GM21529 (cell line): Measurements from ENCODE around the gene FTO.
A peak's percentile ranks its signal among the peaks of the same experiment; 100 is the strongest.
"Not testable (repeated sequence)": the region's sequence is repeated elsewhere in the genome, so short reads cannot be mapped to it uniquely, and the experiment has no call there.

Source experiments
- ATAC-seq: cut with Tn5 transposase; IDR thresholded peaks from one replicate; pipeline ENCODE4 v1.9.1; 2021; ENCODE audit not compliant: unreplicated experiment

Gene FTO

GRCh38 chr16:53855511-53855910 is 151.6 kb downstream of the FTO start:
- ATAC-seq = no peak

DNA sequence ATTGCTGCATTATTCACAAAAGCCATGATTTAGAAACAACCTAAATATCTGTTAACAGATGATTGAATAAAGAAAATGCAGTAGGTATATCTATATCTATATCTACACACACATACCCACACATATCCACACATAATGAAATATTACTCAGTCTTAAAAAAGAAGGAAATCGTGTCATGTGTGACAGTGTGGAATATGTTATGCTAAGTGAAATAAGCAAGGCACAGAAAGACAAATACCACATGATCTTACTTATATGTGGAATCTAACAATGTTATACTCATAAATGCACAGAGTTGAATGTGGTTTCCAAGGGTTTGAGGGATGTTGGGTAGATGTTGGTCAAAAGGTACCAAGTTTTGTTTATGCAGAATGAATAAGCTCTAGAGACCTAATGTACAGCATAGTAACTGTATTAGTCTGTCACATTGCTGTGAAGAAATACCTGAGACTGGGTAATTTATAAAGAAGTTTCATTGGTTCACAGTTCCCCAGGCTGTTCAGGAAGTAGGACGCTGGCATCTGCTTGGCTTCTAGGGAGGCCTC is 156.1 kb downstream of the FTO start:
- no peak for ATAC-seq

- no peak for ATAC-seq
Measured at GRCh38 chr16:53863861-53864260, 159.9 kb downstream of the FTO start.

DNA sequence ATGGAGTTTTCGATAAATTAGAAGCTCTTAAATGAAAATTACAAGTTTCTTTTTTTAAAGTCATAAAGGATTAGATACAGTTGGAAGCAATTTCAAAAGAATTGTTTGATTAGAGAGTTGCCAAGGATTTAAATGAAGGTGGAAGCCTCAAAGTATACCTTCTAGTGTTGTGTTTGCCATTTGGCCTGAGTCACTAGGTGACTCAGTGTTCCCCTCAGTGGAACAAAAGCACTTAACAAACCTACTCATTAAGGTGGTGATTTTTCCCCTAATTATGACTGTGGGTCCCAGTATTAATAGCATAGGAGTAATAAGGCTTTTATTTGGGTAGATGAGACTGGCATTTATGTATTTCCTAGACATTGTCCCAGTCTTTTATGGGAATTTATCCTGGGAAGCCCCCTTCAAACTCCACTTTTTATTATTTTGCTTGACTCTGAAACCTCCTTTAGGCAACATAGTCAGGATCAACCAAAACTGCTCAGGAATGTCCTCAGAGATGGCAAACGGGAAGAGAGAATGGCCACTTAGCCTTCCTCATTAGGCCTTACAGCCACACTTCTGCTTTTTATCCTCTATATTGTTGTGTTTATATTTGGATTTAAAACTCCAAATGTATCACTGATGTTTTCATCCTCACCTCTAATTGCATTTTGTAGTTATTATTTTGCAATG is 161.0 kb downstream of the FTO start:
- ATAC-seq = peak; percentile 31

- peak; percentile 72 for ATAC-seq
Measured at GRCh38 chr16:53865494-53865863, 161.5 kb downstream of the FTO start.

- no peak for ATAC-seq
Measured at GRCh38 chr16:53866520-53866919, 162.6 kb downstream of the FTO start.

GRCh38 chr16:53870831-53871230 is 166.9 kb downstream of the FTO start:
- no peak for ATAC-seq

GRCh38 chr16:53872248-53873221 is 168.6 kb downstream of the FTO start:
- no peak for ATAC-seq

GRCh38 chr16:53876811-53877210 is 172.9 kb downstream of the FTO start:
- ATAC-seq = no peak

DNA sequence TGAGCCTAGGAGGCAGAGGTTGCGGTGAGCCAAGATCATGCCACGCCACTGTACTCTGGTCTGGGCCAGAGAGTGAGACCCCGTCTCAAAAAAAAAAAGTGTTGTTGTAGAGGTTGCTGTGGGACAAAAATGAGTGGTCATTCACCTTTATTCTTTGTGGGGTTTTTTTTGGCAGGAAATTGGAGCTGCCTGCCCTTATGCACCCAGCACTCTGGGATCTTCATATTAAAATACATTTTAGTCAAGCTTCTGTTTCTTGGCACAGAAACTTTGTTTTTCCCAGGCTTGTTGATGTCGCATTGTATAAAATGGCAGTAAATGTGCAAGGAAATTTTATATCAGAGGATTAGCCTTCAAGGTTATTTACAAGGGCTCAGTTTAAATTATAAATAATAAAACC is 174.3 kb downstream of the FTO start:
- no peak for ATAC-seq

GRCh38 chr16:53881371-53881770 is 177.4 kb downstream of the FTO start:
- no peak for ATAC-seq

GRCh38 chr16:53882310-53882709 is 178.4 kb downstream of the FTO start:
- no peak for ATAC-seq

- no peak for ATAC-seq
Measured at GRCh38 chr16:53884748-53885147, 180.8 kb downstream of the FTO start.

DNA sequence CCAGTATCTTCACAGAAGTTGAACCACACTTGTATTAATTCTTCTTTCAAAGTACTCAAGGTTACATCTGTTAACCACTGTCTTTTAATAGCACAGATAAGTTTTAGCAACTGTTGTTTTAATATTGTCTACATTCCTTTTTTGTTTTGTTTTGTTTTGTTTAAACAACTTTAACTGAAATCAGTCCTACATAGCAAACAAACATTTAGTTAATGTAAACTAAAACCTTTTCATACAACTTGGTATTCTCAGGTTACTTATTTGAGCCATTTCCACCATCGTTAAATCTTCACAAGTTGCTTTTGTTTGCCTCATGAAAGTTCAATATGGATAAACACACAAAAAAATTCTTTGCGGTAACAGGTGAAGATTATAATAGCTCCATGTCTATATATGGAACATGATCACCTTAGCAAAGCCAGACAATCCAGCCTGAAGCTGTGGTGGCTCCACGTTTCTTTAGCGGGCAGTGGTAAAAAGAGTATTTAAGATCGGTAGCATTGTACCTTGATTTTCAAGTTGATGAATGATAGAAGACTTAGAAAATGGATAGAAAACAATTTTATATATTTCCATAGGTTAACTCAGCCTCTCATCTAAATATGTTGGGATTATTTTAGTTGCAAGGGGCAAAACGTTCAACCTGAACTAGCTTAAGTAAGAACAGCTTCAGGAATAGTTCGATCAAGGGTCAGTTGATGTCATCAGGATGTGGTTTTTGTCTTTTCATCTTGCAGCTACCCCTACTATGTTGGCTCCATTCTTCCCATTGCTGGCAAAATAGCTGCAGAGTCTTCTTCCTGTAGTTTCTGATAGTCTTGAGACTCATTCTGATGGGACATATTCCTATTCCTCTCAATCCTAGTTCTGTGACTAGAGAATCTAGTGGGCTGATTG is 182.8 kb downstream of the FTO start:
- no peak for ATAC-seq

DNA sequence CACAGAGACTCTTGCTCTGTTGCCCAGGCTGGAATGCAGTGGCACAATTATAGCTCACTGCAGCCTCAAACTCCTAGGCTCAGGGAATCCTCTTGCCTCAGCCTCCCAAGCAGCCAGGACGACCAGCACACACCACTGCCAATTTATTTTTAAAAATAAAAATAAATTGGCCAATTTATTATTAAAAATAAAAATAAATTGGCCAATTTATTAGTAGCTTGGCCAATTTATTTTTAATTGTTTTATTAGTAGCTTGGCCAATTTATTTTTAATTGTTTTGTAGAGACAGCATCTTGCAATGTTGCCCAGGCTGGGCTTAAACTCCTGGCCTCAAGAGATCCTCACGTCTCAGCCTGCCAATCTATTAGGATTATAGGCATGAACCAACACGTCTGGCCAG is 184.3 kb downstream of the FTO start:
- no peak for ATAC-seq

- ATAC-seq = not testable (repeated sequence)
Measured at GRCh38 chr16:53890877-53891276, 186.9 kb downstream of the FTO start.

- ATAC-seq = no peak
Measured at GRCh38 chr16:53891409-53892139, 187.6 kb downstream of the FTO start.

DNA sequence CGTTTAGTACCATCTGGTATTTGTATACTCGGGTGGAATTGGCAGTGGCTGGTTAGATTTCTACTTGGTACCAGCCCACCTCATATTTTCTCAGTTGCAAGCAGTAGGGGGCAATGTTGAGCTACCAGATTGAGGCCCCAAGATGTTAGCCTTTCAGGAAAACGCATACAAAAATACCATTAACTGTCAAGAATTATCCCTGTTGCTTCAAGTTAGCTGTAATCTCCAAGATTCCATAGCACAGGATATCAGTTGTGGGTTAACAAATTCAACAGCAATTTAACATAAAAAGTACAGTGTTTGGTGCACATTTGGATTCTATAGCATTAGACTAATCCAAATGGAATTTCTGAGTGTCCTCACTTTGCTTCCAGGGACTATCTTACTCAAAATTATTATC is 188.2 kb downstream of the FTO start:
- ATAC-seq = peak; percentile 52

DNA sequence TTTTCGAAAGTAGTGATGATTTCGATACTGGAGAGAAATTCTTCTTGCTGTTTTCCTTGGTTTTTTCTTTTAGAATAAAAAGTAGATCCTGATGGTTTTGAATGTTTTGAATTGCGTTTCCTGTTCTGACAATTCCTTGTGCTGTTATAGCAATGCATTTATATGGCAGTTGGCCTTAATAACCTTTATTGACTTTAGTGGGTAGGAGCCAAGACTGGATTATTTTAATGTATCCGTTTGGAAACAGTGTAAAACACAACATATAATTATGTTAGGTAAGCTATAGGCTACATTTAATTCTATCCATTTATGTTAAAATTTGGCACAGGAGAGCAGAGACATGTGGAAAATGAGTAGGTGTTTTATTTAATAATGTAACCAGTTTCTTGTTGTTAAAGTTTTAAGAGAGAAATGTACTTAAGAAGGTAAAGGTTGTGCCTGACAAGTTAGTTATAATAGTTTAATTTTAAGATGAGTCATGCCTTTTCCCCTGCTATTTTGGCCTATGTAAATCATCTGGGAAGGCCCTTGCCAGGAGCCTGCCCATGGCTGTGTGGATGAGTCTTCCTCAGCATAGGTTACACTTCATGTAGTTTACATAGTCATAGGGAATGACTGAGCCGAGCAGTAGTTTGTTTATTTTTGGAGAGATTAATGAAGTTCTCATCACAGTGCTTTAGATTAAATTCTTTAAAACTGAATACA is 189.9 kb downstream of the FTO start:
- ATAC-seq = no peak

GRCh38 chr16:53894686-53895085 is 190.7 kb downstream of the FTO start:
- no peak for ATAC-seq
